Measurements from ENCODE around the gene APOL1. TPM values are rescaled to one million over a fixed set of nuclear protein-coding genes. Genes with fewer than 3 reads are reported as not detected.

Gene APOL1
- total RNA-seq, 3 donors from 2014 or later = 26.0 to 85.7 (median 68.5) TPM

DNA sequence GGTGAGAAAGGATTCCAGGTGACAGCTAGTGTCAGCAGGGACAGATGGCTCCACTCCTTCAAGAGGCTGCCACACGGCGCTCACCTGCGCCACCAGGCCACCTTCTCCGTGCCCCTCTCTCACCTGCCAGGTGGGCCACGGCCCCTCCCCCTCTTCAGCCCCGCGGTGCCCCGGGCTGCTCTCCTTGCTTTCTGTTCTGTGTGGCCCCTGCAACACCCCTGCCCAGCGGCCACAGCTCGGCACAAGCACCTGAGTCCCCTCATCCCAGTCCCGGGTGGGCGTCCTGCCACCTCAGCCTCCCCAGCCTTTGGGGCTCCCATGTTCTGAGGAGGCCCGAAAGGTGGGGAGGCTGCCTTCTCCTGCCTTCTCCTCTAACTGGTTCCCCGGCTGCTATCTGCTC is 46.4 kb downstream of the APOL1 start:
- Histone ChIP-seq H3K36me3 (ENCODE audit: low read depth) (peaks cover 74% of the 10 kb centered on the region), H3K9me3 (no peaks in the 10 kb centered on the region), H3K4me3 (no peak overlapping the region), H3K4me1 (ENCODE audit: low read depth) (no peaks in the 10 kb centered on the region)
- TF ChIP-seq, protein P1, sequence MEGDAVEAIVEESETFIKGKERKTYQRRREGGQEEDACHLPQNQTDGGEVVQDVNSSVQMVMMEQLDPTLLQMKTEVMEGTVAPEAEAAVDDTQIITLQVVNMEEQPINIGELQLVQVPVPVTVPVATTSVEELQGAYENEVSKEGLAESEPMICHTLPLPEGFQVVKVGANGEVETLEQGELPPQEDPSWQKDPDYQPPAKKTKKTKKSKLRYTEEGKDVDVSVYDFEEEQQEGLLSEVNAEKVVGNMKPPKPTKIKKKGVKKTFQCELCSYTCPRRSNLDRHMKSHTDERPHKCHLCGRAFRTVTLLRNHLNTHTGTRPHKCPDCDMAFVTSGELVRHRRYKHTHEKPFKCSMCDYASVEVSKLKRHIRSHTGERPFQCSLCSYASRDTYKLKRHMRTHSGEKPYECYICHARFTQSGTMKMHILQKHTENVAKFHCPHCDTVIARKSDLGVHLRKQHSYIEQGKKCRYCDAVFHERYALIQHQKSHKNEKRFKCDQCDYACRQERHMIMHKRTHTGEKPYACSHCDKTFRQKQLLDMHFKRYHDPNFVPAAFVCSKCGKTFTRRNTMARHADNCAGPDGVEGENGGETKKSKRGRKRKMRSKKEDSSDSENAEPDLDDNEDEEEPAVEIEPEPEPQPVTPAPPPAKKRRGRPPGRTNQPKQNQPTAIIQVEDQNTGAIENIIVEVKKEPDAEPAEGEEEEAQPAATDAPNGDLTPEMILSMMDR (IDR thresholded peaks at IDR 0.05) = no peak
- DNase-seq = peak in 1 of 3 donors; percentile 48
- intact Hi-C loops (cut with DNase I, micrococcal nuclease) = no loop called here
- ATAC-seq = no peak

- Histone ChIP-seq H3K9me3 (no peaks in the 10 kb centered on the region), H3K4me1 (ENCODE audit: low read depth) (no peaks in the 10 kb centered on the region), H3K36me3 (ENCODE audit: low read depth) (peaks cover 71% of the 10 kb centered on the region), H3K4me3 (no peak overlapping the region)
- DNase-seq (peak in 1 of 3 donors; percentile 33), ATAC-seq (no peak)
- TF ChIP-seq, protein P1 (IDR thresholded peaks at IDR 0.05) = no peak
- intact Hi-C loops (cut with DNase I, micrococcal nuclease) = loop anchor here (5.0 to 10.0 kb wide), 2 partner anchors 172 to 175 kb away; no protein-coding TSS in a partner anchor
Measured at GRCh38 chr22:36299911-36300310, 47.0 kb downstream of the APOL1 start.

GRCh38 chr22:36300396-36301212 is 47.7 kb downstream of the APOL1 start:
- no peak overlapping the region for H3K4me3 ChIP-seq
- H3K4me1 ChIP-seq (ENCODE audit: low read depth) = no peaks in the 10 kb centered on the region
- peaks cover 69% of the 10 kb centered on the region for H3K36me3 ChIP-seq (ENCODE audit: low read depth)
- DNase-seq (peak in 1 of 3 donors; percentile 49), ATAC-seq (no peak)
- TF ChIP-seq, protein P1 (IDR thresholded peaks at IDR 0.05) = no peak
- no peaks in the 10 kb centered on the region for H3K9me3 ChIP-seq
- intact Hi-C loops (cut with DNase I, micrococcal nuclease) = loop anchor here (5.0 to 10.0 kb wide), 2 partner anchors 172 to 174 kb away; no protein-coding TSS in a partner anchor

GRCh38 chr22:36301384-36301828 is 48.5 kb downstream of the APOL1 start:
- DNase-seq (peak; percentile 79 to 86 (median 86)), ATAC-seq (peak; percentile 80)
- Histone ChIP-seq H3K4me3 (no peak overlapping the region), H3K36me3 (ENCODE audit: low read depth) (peaks cover 71% of the 10 kb centered on the region), H3K9me3 (no peaks in the 10 kb centered on the region), H3K4me1 (ENCODE audit: low read depth) (no peaks in the 10 kb centered on the region)
- intact Hi-C loops (cut with DNase I, micrococcal nuclease) = loop anchor here (5.0 to 10.0 kb wide), 2 partner anchors 171 to 173 kb away; no protein-coding TSS in a partner anchor
- TF ChIP-seq, protein P1 (IDR thresholded peaks at IDR 0.05) = peak; percentile 77

DNA sequence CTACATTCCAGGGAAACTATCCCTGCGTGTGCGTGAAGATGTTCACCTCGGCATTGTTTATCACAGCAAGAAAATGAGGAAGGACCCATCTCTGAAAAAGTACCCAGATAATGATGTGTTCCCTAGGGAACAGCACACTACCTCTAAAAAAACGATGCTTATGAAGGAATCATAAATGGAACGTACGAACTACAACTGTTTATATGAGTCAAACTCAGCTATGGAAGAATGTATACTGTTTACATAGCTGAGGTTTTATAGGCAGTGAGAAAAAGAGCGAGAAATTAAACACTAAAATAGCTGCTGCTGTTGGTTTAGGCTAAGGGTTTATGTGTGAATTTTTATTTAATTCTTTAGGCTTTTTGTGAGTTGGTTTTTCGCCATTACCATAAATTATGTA is 48.9 kb downstream of the APOL1 start:
- DNase-seq = no peak
- H3K36me3 ChIP-seq (ENCODE audit: low read depth) = peaks cover 68% of the 10 kb centered on the region
- no peak overlapping the region for H3K4me3 ChIP-seq
- H3K9me3 ChIP-seq = no peaks in the 10 kb centered on the region
- TF ChIP-seq, protein P1 (IDR thresholded peaks at IDR 0.05) = no peak
- ATAC-seq = peak; percentile 5
- intact Hi-C loops (cut with DNase I, micrococcal nuclease) = loop anchor here (5.0 to 10.0 kb wide), 2 partner anchors 170 to 173 kb away; no protein-coding TSS in a partner anchor
- H3K4me1 ChIP-seq (ENCODE audit: low read depth) = no peaks in the 10 kb centered on the region

Measured in mucosa of descending colon (tissue), 3 donors.